ENCODE data around the gene KCNIP4.

GRCh38 chr4:21248331-21248730 is 700.2 kb downstream of the KCNIP4 start:
- TF ChIP-seq CTCF (optimal IDR thresholded peaks at IDR 0.05 in 1 of 3, IDR thresholded peaks at IDR 0.05 in 1 of 3, conservative IDR thresholded peaks at IDR 0.05 in 1 of 3; ENCODE audit: extremely low read depth in 1 of 3, insufficient read depth in 2 of 3, low read length in 3 of 3) (no peak), EZH2 (IDR thresholded peaks at IDR 0.05; ENCODE audit: low read length) (no peak)

Data from keratinocyte (primary cell).